ENCODE results near the gene TMCC2.

Gene TMCC2

DNA sequence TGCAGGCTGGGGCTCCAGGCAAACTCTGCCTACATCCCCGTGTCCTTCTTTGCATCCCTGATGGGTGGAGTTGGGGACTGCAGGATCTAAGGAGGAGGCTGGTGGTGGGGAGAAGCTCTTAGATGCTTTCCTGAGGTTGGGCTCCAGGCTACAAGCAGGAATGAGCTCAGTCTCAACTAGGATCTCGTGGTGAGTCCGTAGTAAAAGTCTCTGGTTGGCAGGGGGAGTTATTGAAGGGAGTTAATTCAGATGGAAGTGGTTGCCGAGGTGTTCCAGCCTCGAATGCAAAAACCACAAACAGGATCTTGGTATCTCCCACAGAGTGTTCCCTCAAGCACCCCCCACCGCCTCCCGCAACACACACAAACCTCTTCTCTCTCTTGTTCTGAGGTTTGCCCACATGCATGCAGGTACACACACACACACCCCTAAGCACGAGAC is 35.0 kb downstream of the TMCC2 start:
- TF ChIP-seq, protein P1, sequence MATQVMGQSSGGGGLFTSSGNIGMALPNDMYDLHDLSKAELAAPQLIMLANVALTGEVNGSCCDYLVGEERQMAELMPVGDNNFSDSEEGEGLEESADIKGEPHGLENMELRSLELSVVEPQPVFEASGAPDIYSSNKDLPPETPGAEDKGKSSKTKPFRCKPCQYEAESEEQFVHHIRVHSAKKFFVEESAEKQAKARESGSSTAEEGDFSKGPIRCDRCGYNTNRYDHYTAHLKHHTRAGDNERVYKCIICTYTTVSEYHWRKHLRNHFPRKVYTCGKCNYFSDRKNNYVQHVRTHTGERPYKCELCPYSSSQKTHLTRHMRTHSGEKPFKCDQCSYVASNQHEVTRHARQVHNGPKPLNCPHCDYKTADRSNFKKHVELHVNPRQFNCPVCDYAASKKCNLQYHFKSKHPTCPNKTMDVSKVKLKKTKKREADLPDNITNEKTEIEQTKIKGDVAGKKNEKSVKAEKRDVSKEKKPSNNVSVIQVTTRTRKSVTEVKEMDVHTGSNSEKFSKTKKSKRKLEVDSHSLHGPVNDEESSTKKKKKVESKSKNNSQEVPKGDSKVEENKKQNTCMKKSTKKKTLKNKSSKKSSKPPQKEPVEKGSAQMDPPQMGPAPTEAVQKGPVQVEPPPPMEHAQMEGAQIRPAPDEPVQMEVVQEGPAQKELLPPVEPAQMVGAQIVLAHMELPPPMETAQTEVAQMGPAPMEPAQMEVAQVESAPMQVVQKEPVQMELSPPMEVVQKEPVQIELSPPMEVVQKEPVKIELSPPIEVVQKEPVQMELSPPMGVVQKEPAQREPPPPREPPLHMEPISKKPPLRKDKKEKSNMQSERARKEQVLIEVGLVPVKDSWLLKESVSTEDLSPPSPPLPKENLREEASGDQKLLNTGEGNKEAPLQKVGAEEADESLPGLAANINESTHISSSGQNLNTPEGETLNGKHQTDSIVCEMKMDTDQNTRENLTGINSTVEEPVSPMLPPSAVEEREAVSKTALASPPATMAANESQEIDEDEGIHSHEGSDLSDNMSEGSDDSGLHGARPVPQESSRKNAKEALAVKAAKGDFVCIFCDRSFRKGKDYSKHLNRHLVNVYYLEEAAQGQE (IDR thresholded peaks at IDR 0.05; ENCODE audit: low read depth), result no peak
- TF ChIP-seq, protein P2, sequence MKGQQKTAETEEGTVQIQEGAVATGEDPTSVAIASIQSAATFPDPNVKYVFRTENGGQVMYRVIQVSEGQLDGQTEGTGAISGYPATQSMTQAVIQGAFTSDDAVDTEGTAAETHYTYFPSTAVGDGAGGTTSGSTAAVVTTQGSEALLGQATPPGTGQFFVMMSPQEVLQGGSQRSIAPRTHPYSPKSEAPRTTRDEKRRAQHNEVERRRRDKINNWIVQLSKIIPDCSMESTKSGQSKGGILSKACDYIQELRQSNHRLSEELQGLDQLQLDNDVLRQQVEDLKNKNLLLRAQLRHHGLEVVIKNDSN (IDR thresholded peaks at IDR 0.05), result no peak
- no peak for TF ChIP-seq RAD21 (IDR thresholded peaks at IDR 0.05; ENCODE audit: low read depth)
- no peak for TF ChIP-seq CEBPB (IDR thresholded peaks at IDR 0.05)
- TF ChIP-seq EP300 (IDR thresholded peaks at IDR 0.05; ENCODE audit: borderline replicate concordance), result no peak
- TF ChIP-seq, protein P3, sequence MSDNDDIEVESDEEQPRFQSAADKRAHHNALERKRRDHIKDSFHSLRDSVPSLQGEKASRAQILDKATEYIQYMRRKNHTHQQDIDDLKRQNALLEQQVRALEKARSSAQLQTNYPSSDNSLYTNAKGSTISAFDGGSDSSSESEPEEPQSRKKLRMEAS (IDR thresholded peaks at IDR 0.05), result no peak
- TF ChIP-seq FOXM1 (IDR thresholded peaks at IDR 0.05; ENCODE audit: borderline replicate concordance, low read depth), result no peak
- TF ChIP-seq TAF1 (IDR thresholded peaks at IDR 0.05; ENCODE audit: low read depth), result no peak
- TF ChIP-seq NFIC (IDR thresholded peaks at IDR 0.05), result no peak
- TF ChIP-seq ZBTB7A (IDR thresholded peaks at IDR 0.05; ENCODE audit: low read depth), result no peak
- TF ChIP-seq TEAD4 (IDR thresholded peaks at IDR 0.05), result no peak
- no peak for TF ChIP-seq TCF12 (IDR thresholded peaks at IDR 0.05; ENCODE audit: low read depth)
- no peak for TF ChIP-seq CREB1 (IDR thresholded peaks at IDR 0.05; ENCODE audit: low read depth)
- TF ChIP-seq EGR1 (IDR thresholded peaks at IDR 0.05), result no peak
- TF ChIP-seq YY1 (IDR thresholded peaks at IDR 0.05; ENCODE audit: low read depth), result no peak

DNA sequence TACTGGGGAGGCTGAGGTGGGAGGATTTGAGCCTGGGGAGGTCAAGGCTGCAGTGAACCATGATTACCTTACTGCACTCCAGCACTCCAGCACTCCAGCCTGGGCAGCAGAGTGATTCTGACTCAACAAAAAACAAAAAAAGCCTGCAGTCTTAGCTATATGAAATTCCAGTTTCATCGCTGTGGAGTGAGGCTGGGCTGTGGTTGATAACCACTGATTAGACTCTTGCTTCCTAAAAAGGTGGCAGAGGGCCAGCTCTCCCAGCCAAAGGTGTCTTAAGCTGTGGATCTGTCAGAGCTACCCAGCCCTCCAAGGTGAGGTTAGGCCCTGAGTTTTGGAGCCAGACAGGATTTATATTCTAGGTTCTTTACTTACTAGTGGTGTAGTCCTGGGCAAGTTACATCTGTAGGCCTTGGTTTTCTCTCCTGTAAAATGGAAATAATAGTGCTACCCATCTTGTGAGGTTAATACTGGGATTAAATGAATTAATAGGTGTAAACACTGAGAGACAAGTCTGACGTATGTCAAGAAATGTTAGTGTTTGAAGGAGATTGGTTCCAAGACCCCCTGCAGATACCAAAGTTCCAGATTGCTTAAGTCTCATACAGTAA is 35.9 kb downstream of the TMCC2 start:
- TF ChIP-seq, protein P1 (IDR thresholded peaks at IDR 0.05; ENCODE audit: low read depth), result no peak
- TF ChIP-seq ZBTB7A (IDR thresholded peaks at IDR 0.05; ENCODE audit: low read depth) (no peak), TAF1 (IDR thresholded peaks at IDR 0.05; ENCODE audit: low read depth) (no peak), CEBPB (IDR thresholded peaks at IDR 0.05) (no peak), NFIC (IDR thresholded peaks at IDR 0.05) (no peak), RAD21 (IDR thresholded peaks at IDR 0.05; ENCODE audit: low read depth) (no peak), FOXM1 (IDR thresholded peaks at IDR 0.05; ENCODE audit: borderline replicate concordance, low read depth) (no peak), YY1 (IDR thresholded peaks at IDR 0.05; ENCODE audit: low read depth) (no peak), TCF12 (IDR thresholded peaks at IDR 0.05; ENCODE audit: low read depth) (no peak), TEAD4 (IDR thresholded peaks at IDR 0.05) (no peak), EGR1 (IDR thresholded peaks at IDR 0.05) (no peak), CREB1 (IDR thresholded peaks at IDR 0.05; ENCODE audit: low read depth) (no peak)
- TF ChIP-seq, protein P2 (IDR thresholded peaks at IDR 0.05), result no peak
- TF ChIP-seq, protein P3 (IDR thresholded peaks at IDR 0.05), result no peak

DNA sequence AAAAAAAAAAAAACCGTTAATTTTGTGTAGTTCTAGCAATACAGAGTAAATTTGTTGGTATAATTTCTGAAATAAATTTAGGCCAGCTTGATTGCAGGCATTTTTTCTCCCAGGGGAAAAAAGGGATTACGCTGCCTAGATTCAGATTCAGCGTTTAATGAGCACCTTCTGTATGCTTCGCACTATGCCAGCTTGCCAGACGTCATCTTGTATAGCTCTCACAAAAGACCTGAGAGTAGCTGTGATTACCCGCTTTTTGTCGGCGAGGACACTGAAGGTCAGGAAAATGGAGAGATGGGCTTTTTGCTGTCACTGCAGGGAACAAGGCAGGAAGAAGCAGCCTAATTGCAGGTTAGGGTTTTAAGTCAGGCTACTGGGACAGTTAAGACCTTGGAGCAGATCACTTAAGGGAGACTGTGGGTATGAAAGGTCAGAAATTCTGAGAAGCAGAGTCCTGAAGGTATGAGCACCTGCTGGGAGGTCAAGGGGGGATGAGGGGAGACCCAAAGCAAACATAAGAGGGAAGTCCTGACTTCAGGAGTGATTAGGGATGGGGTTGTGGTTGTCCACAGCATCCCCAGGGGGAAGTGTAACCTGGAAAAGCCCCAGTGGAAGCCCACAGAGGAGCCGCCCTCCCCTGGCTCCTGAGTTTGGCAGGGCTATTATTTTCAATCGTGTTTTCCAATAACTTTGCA is 39.0 kb downstream of the TMCC2 start:
- TF ChIP-seq TCF12 (IDR thresholded peaks at IDR 0.05; ENCODE audit: low read depth) (no peak), CREB1 (IDR thresholded peaks at IDR 0.05; ENCODE audit: low read depth) (no peak), EGR1 (IDR thresholded peaks at IDR 0.05) (no peak), TAF1 (IDR thresholded peaks at IDR 0.05; ENCODE audit: low read depth) (no peak), RAD21 (IDR thresholded peaks at IDR 0.05; ENCODE audit: low read depth) (no peak), FOXM1 (IDR thresholded peaks at IDR 0.05; ENCODE audit: borderline replicate concordance, low read depth) (no peak), TEAD4 (IDR thresholded peaks at IDR 0.05) (no peak), NFIC (IDR thresholded peaks at IDR 0.05) (no peak)
- TF ChIP-seq, protein P2 (IDR thresholded peaks at IDR 0.05), result no peak

DNA sequence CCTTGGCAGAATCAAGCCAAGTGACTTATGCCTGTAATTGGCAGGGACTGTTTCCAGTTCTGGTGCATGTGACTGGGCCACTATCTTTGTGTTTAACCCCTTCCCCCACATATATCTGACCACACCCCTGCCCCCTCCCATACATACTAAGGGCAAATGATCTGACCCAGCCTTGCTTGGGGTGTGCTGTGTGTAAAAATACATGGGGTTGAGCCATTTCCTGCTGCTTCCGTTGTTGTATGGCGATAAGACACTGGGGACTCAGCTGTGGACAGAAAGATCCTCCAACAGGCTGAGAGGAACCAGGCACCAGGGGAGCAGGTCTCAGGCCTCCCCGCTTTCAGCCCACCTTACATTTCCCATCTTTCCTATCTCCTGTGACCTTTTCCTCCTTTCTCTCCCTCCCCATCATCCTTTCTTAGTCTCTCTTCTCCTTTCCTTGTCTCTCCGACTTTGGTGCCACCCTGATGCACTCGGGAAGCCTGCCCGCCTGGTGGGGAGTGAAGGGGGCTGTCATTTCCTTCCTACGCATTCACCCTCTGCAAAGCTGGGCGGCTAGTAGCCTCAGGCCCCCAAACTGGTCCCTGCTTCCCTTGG is 39.7 kb downstream of the TMCC2 start:
- TF ChIP-seq EGR1 (IDR thresholded peaks at IDR 0.05) (no peak), NFIC (IDR thresholded peaks at IDR 0.05) (no peak), YY1 (IDR thresholded peaks at IDR 0.05; ENCODE audit: low read depth) (no peak), CREB1 (IDR thresholded peaks at IDR 0.05; ENCODE audit: low read depth) (no peak), FOXM1 (IDR thresholded peaks at IDR 0.05; ENCODE audit: borderline replicate concordance, low read depth) (no peak), TEAD4 (IDR thresholded peaks at IDR 0.05) (no peak), EP300 (IDR thresholded peaks at IDR 0.05; ENCODE audit: borderline replicate concordance) (no peak), CEBPB (IDR thresholded peaks at IDR 0.05) (no peak), TAF1 (IDR thresholded peaks at IDR 0.05; ENCODE audit: low read depth) (no peak), ZBTB7A (IDR thresholded peaks at IDR 0.05; ENCODE audit: low read depth) (no peak), TCF12 (IDR thresholded peaks at IDR 0.05; ENCODE audit: low read depth) (no peak), RAD21 (IDR thresholded peaks at IDR 0.05; ENCODE audit: low read depth) (no peak)
- TF ChIP-seq, protein P3 (IDR thresholded peaks at IDR 0.05), result no peak
- TF ChIP-seq, protein P2 (IDR thresholded peaks at IDR 0.05), result no peak
- TF ChIP-seq, protein P1 (IDR thresholded peaks at IDR 0.05; ENCODE audit: low read depth), result no peak

Measured in Ishikawa (cell line).